Body of pancreas (tissue), 4 donors: ENCODE data around the gene SEPHS1. TPM values are rescaled to one million over a fixed set of nuclear protein-coding genes. Genes with fewer than 3 reads are reported as not detected.

Experiments used
- ATAC-seq: fragments of 150-250 bp; one replicate; pipeline ENCODE4 v1.9.1; 2016
- DNase-seq, 4 donors: peaks; one replicate each; pipeline ENCODE4 v3.0.0-alpha.2; 2019
- H3K27ac ChIP-seq, 4 donors: fragments of 200-600 bp; sonication (generic); 1 replicate in 3 of 4; 2 replicates in 1 of 4; pipeline versions ENCODE4 v1.5.1 to v1.6.1; 2016 to 2019; ENCODE audit warnings: mild to moderate bottlenecking in 1 of 4, mixed read lengths in 1 of 4, moderate library complexity in 1 of 4
- H3K27me3 ChIP-seq, 2 donors: fragments of 200-600 bp; sonication (generic); one replicate each; pipeline ENCODE4 v1.6.0; 2016; ENCODE audit warnings: mild to moderate bottlenecking in 1 of 2
- H3K36me3 ChIP-seq, 2 donors: fragments of 200-600 bp; sonication (generic); replicated peaks in 1 of 2; 2 replicates each; pipeline ENCODE4 v1.5.1; 2016; ENCODE audit warnings: low read depth in 2 of 2; ENCODE audit not compliant: insufficient read depth in 1 of 2
- H3K4me1 ChIP-seq: fragments of 200-600 bp; sonication (generic); one replicate; pipeline ENCODE4 v1.6.0; 2016
- H3K4me3 ChIP-seq, 2 donors: fragments of 200-600 bp; sonication (generic); 1 replicate in 1 of 2; 2 replicates in 1 of 2; pipeline ENCODE4 v1.5.1; 2016 to 2019
- H3K9me3 ChIP-seq, 3 donors: fragments of 200-600 bp; sonication (generic); 1 replicate in 2 of 3; 2 replicates in 1 of 3; pipeline ENCODE4 v1.5.1; 2016
- CTCF ChIP-seq, 7 experiments: fragments of 450-650 bp in 4 of 7; fragments of 200-600 bp in 3 of 7; sonication (generic) in 3 of 7; IDR thresholded peaks; one replicate each; pipeline ENCODE4 v1.5.1; 2016 to 2019; ENCODE audit warnings: antibody characterized with exemption in 7 of 7
- POLR2A ChIP-seq, 3 donors: fragments of 450-650 bp; IDR thresholded peaks; one replicate each; pipeline ENCODE4 v1.6.1; 2016; ENCODE audit warnings: antibody characterized with exemption in 3 of 3, mild to moderate bottlenecking in 2 of 3
- WGBS, 2 donors: methylation state at CpG; one replicate each; pipeline ENCODE4 v1.1.5; 2017; 5-methylcytosine and 5-hydroxymethylcytosine counted together
- intact Hi-C: fragments of 100-400 bp; cut with DNase I; formaldehyde crosslinking; loops from one replicate; pipeline ENCODE4 v1.15.1; 2023
- total RNA-seq, 2 donors: library from RNA; depleted of rRNA; stranded (reverse); fragments of >200 nt; gene quantifications; one replicate each; pipeline ENCODE4 v1.1.0, GENCODE V29; 2016

SEPHS1 gene
- total RNA-seq, 2 donors from 2014 or later: 17.6 to 21.8 TPM

- H3K4me1 ChIP-seq: no peaks in the 10 kb centered on the region
- no peaks in the 10 kb centered on the region for H3K36me3 ChIP-seq
- WGBS, 2 donors: 55 to 68% methylated on average over 6 of the region's 6 CpGs
- no peak overlapping the region for H3K27ac ChIP-seq
- ATAC-seq (no peak), DNase-seq (no peak)
- intact Hi-C loops: no loop called here
- H3K4me3 ChIP-seq: no peak overlapping the region
- H3K9me3 ChIP-seq: no peaks in the 10 kb centered on the region
- H3K27me3 ChIP-seq: no peaks in the 10 kb centered on the region
- TF ChIP-seq POLR2A (IDR thresholded peaks at IDR 0.05) (no peak), CTCF (IDR thresholded peaks at IDR 0.05) (no peak)
Observed at GRCh38 chr10:13365831-13366230, 17.7 kb upstream of the SEPHS1 start.

GRCh38 chr10:13365243-13365642, 17.1 kb upstream of the SEPHS1 start:
- WGBS, 2 donors: 55 to 62% methylated on average over 5 of the region's 5 CpGs
- no peak overlapping the region for H3K27ac ChIP-seq
- no peaks in the 10 kb centered on the region for H3K9me3 ChIP-seq
- no peaks in the 10 kb centered on the region for H3K36me3 ChIP-seq
- no peaks in the 10 kb centered on the region for H3K27me3 ChIP-seq
- ATAC-seq (no peak), DNase-seq (no peak)
- no peak overlapping the region for H3K4me3 ChIP-seq
- intact Hi-C loops: no loop called here
- no peak for TF ChIP-seq CTCF (IDR thresholded peaks at IDR 0.05)
- TF ChIP-seq POLR2A (IDR thresholded peaks at IDR 0.05): no peak
- no peaks in the 10 kb centered on the region for H3K4me1 ChIP-seq

- no peaks in the 10 kb centered on the region for H3K9me3 ChIP-seq
- H3K4me3 ChIP-seq: no peak overlapping the region
- no peak for ATAC-seq
- 68 to 73% methylated on average over 7 of the region's 7 CpGs for WGBS, 2 donors
- DNase-seq: no peak
- H3K27ac ChIP-seq: no peak overlapping the region
- H3K27me3 ChIP-seq: no peaks in the 10 kb centered on the region
- H3K36me3 ChIP-seq: no peaks in the 10 kb centered on the region
- no peak for TF ChIP-seq POLR2A (IDR thresholded peaks at IDR 0.05)
- TF ChIP-seq CTCF (IDR thresholded peaks at IDR 0.05): no peak
- intact Hi-C loops: no loop called here
- no peaks in the 10 kb centered on the region for H3K4me1 ChIP-seq
Observed at GRCh38 chr10:13360587-13360986, 12.5 kb upstream of the SEPHS1 start.

GRCh38 chr10:13356392-13356791, 8.3 kb upstream of the SEPHS1 start:
- 50 to 55% methylated on average over 4 of the region's 4 CpGs for WGBS, 2 donors
- H3K4me1 ChIP-seq: no peaks in the 10 kb centered on the region
- intact Hi-C loops: no loop called here
- H3K4me3 ChIP-seq: no peak overlapping the region
- no peaks in the 10 kb centered on the region for H3K9me3 ChIP-seq
- no peaks in the 10 kb centered on the region for H3K36me3 ChIP-seq
- TF ChIP-seq POLR2A (IDR thresholded peaks at IDR 0.05): no peak
- TF ChIP-seq CTCF (IDR thresholded peaks at IDR 0.05): no peak
- no peak overlapping the region for H3K27ac ChIP-seq
- ATAC-seq (no peak), DNase-seq (no peak)
- H3K27me3 ChIP-seq: no peaks in the 10 kb centered on the region

- DNase-seq: no peak
- Histone ChIP-seq H3K36me3 (no peaks in the 10 kb centered on the region), H3K27ac (no peak overlapping the region), H3K27me3 (no peaks in the 10 kb centered on the region), H3K9me3 (no peaks in the 10 kb centered on the region), H3K4me3 (no peak overlapping the region), H3K4me1 (peaks cover 6% of the 10 kb centered on the region)
- no peak for TF ChIP-seq POLR2A (IDR thresholded peaks at IDR 0.05)
- no peak for TF ChIP-seq CTCF (IDR thresholded peaks at IDR 0.05)
- no peak for ATAC-seq
- intact Hi-C loops: no loop called here
- whole genome bisulfite sequencing, 2 donors: 77 to 80% methylated on average over 3 to 7 of the region's 7 CpGs
Observed at GRCh38 chr10:13354783-13355182, 6.7 kb upstream of the SEPHS1 start.
